HepG2 (cell line): ENCODE results near the gene OAS2. TPM values are rescaled to one million over a fixed set of nuclear protein-coding genes. Genes with fewer than 3 reads are reported as not detected.

Experiments
- CHCHD3 ChIP-seq: sonication (generic); formaldehyde crosslinking; IDR thresholded peaks from 2 replicates; pipeline ENCODE4 v1.8.0; 2022; ENCODE audit warnings: mild to moderate bottlenecking, missing genetic modification reagents, moderate library complexity
- FOXC1 ChIP-seq: sonication (generic); formaldehyde crosslinking; IDR thresholded peaks from 2 replicates; pipeline ENCODE4 v1.8.0; 2022; ENCODE audit warnings: mild to moderate bottlenecking, missing genetic modification reagents, borderline replicate concordance
- FOXK2 ChIP-seq: fragments of 450-650 bp; IDR thresholded peaks from 2 replicates; pipeline ENCODE4 v1.6.1; 2016
- KDM6A ChIP-seq: IDR thresholded peaks from 2 replicates; pipeline ENCODE4 v1.6.1; 2016; ENCODE audit warnings: low read depth
- KMT2A ChIP-seq: sonication (generic); formaldehyde crosslinking; IDR thresholded peaks from 2 replicates; pipeline ENCODE4 v1.4.0; 2020; ENCODE audit warnings: missing genetic modification reagents
- MED13 ChIP-seq: sonication (generic); formaldehyde crosslinking; IDR thresholded peaks from 2 replicates; pipeline ENCODE4 v1.5.0; 2020; ENCODE audit warnings: missing genetic modification reagents
- NR1H2 ChIP-seq: sonication (generic); formaldehyde crosslinking; IDR thresholded peaks from 2 replicates; pipeline ENCODE4 v1.8.1; 2022; ENCODE audit warnings: low read depth, missing genetic modification reagents, borderline replicate concordance
- PLRG1 ChIP-seq: fragments of 450-650 bp; conservative IDR thresholded peaks from 2 replicates; pipeline ENCODE4 v1.6.1; 2016
- SP140L ChIP-seq: sonication (generic); formaldehyde crosslinking; IDR thresholded peaks from 2 replicates; pipeline ENCODE4 v1.4.0; 2020; ENCODE audit warnings: missing genetic modification reagents, borderline replicate concordance
- SP4 ChIP-seq: sonication (generic); formaldehyde crosslinking; IDR thresholded peaks from 2 replicates; pipeline ENCODE4 v1.8.1; 2023; ENCODE audit warnings: mild to moderate bottlenecking, missing genetic modification reagents
- TEAD3 ChIP-seq: optimal IDR thresholded peaks from 2 replicates; pipeline ENCODE3; 2016; ENCODE audit warnings: borderline replicate concordance
- TGIF2 ChIP-seq: IDR thresholded peaks from 2 replicates; pipeline ENCODE4 v1.6.1; 2016; ENCODE audit warnings: control low read depth, missing compliant biosample characterization
- ZBTB3 ChIP-seq: sonication (generic); formaldehyde crosslinking; IDR thresholded peaks from 2 replicates; pipeline ENCODE4 v1.4.0; 2020; ENCODE audit warnings: low read depth, mild to moderate bottlenecking, moderate library complexity, missing genetic modification reagents, borderline replicate concordance
- ZBTB38 ChIP-seq: sonication (generic); formaldehyde crosslinking; IDR thresholded peaks from 2 replicates; pipeline ENCODE4 v1.5.1; 2020; ENCODE audit warnings: mild to moderate bottlenecking, missing genetic modification reagents
- ZNF343 ChIP-seq: sonication (generic); formaldehyde crosslinking; IDR thresholded peaks from 2 replicates; pipeline ENCODE4 v1.4.0; 2020; ENCODE audit warnings: mild to moderate bottlenecking, missing genetic modification reagents
- ZNF562 ChIP-seq: sonication (generic); formaldehyde crosslinking; IDR thresholded peaks from 2 replicates; pipeline ENCODE4 v1.8.0; 2022; ENCODE audit warnings: missing genetic modification reagents, borderline replicate concordance
- ZNF788 ChIP-seq: sonication (generic); formaldehyde crosslinking; IDR thresholded peaks from 2 replicates; pipeline ENCODE4 v1.5.0; 2020; ENCODE audit warnings: mild to moderate bottlenecking, missing genetic modification reagents, borderline replicate concordance
- polyA plus RNA-seq, 8 experiments: library from polyadenylated mRNA; depleted of rRNA in 3 of 8; stranded (reverse) in 7 of 8; unstranded in 1 of 8; fragments of >200 nt; fragmentation: Illumina TruSeq in 4 of 8; extraction: Trizol in 4 of 8; gene quantifications; 2 replicates each; pipeline versions ENCODE4 v1.2.1 to v1.2.3, GENCODE V29; 2011 to 2016; ENCODE audit warnings: low read depth in 4 of 8, missing spikeins in 1 of 8, mixed read lengths in 1 of 8; ENCODE audit not compliant: insufficient read depth in 1 of 8
- total RNA-seq, 5 experiments: library from RNA; depleted of rRNA; stranded (reverse); fragments of >200 nt; fragmentation: Illumina TruSeq; extraction: Trizol; gene quantifications; 2 replicates each; pipeline ENCODE4 v1.2.3, GENCODE V29; 2016; ENCODE audit warnings: low read depth in 1 of 5
- TF ChIP-seq, protein P1 (sequence below): fragments of 450-650 bp; IDR thresholded peaks from 2 replicates; pipeline ENCODE4 v1.6.1; 2017; ENCODE audit warnings: mild to moderate bottlenecking
- TF ChIP-seq, protein P2 (sequence below): sonication (generic); formaldehyde crosslinking; IDR thresholded peaks from 2 replicates; pipeline ENCODE4 v1.4.0; 2020; ENCODE audit warnings: mild to moderate bottlenecking, missing genetic modification reagents
- TF ChIP-seq, protein P3 (sequence below): sonication (generic); formaldehyde crosslinking; IDR thresholded peaks from 2 replicates; pipeline ENCODE4 v1.9.0; 2021; ENCODE audit warnings: missing genetic modification reagents, borderline replicate concordance
- TF ChIP-seq, protein P4 (sequence below): sonication (generic); formaldehyde crosslinking; IDR thresholded peaks from 2 replicates; pipeline ENCODE4 v1.4.0; 2020; ENCODE audit warnings: mild to moderate bottlenecking, missing genetic modification reagents
- TF ChIP-seq, protein P5 (sequence below): sonication (generic); formaldehyde crosslinking; IDR thresholded peaks from 2 replicates; pipeline ENCODE4 v1.4.0; 2020; ENCODE audit warnings: missing genetic modification reagents

The OAS2 gene
- total and polyA plus RNA-seq, 2 of the 13 experiments (the other 11 are each of a cell fraction or from before 2014, with no cell fraction given): 0.05 to 0.24 TPM

DNA sequence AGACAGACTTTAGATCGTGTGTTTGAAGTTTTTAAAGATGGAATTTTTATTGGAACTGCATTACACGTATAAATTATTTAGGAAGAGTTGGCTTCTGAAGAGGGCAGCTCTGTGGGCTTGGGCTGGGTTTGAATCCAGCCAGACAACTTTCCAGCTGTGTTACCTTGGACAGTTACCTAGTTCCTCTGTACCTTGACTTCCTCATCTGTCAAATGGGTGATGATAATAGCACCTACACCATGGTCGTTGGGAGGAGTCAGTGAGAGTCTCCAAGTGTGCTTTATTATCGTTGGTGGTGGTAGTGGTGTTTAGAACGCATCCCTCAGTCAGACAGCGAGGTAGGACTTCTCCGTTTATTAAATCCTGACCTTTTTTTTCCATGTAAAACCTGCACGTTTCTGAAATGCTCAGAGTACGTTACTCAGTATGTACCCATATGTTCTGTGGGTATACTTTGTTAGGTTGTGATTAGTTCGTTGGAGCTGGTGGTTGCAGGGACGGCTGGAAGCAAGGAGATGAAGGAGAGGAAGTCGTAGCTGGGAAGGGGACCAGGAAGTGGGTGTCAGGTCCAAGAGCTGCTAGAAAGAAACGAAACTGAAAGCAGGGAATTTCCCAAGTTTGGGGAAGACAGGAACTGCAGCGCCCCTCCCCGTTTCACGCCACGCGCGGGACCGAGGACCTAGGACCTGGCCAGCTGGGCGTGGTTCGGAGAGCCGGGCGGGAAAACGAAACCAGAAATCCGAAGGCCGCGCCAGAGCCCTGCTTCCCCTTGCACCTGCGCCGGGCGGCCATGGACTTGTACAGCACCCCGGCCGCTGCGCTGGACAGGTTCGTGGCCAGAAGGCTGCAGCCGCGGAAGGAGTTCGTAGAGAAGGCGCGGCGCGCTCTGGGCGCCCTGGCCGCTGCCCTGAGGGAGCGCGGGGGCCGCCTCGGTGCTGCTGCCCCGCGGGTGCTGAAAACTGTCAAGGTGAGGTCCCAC, 40.3 kb upstream of the OAS2 start, which contains the start of gene OAS3 (continued):
- TF ChIP-seq, protein P1, sequence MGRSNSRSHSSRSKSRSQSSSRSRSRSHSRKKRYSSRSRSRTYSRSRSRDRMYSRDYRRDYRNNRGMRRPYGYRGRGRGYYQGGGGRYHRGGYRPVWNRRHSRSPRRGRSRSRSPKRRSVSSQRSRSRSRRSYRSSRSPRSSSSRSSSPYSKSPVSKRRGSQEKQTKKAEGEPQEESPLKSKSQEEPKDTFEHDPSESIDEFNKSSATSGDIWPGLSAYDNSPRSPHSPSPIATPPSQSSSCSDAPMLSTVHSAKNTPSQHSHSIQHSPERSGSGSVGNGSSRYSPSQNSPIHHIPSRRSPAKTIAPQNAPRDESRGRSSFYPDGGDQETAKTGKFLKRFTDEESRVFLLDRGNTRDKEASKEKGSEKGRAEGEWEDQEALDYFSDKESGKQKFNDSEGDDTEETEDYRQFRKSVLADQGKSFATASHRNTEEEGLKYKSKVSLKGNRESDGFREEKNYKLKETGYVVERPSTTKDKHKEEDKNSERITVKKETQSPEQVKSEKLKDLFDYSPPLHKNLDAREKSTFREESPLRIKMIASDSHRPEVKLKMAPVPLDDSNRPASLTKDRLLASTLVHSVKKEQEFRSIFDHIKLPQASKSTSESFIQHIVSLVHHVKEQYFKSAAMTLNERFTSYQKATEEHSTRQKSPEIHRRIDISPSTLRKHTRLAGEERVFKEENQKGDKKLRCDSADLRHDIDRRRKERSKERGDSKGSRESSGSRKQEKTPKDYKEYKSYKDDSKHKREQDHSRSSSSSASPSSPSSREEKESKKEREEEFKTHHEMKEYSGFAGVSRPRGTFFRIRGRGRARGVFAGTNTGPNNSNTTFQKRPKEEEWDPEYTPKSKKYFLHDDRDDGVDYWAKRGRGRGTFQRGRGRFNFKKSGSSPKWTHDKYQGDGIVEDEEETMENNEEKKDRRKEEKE: no peak
- no peak for TF ChIP-seq SP140L (CRISPR knock-in tag)
- no peak for TF ChIP-seq NR1H2 (CRISPR knock-in tag)
- no peak for TF ChIP-seq ZNF562 (CRISPR knock-in tag)
- TF ChIP-seq KDM6A (CRISPR knock-in tag): no peak
- TF ChIP-seq ZNF788 (CRISPR knock-in tag): peak; percentile 59; the same call in 1 of the 2 replicates
- TF ChIP-seq PLRG1: no peak
- TF ChIP-seq, protein P2, sequence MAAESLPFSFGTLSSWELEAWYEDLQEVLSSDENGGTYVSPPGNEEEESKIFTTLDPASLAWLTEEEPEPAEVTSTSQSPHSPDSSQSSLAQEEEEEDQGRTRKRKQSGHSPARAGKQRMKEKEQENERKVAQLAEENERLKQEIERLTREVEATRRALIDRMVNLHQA (CRISPR knock-in tag): no peak
- peak; percentile 96 for TF ChIP-seq KMT2A (CRISPR knock-in tag)
- TF ChIP-seq, protein P3, sequence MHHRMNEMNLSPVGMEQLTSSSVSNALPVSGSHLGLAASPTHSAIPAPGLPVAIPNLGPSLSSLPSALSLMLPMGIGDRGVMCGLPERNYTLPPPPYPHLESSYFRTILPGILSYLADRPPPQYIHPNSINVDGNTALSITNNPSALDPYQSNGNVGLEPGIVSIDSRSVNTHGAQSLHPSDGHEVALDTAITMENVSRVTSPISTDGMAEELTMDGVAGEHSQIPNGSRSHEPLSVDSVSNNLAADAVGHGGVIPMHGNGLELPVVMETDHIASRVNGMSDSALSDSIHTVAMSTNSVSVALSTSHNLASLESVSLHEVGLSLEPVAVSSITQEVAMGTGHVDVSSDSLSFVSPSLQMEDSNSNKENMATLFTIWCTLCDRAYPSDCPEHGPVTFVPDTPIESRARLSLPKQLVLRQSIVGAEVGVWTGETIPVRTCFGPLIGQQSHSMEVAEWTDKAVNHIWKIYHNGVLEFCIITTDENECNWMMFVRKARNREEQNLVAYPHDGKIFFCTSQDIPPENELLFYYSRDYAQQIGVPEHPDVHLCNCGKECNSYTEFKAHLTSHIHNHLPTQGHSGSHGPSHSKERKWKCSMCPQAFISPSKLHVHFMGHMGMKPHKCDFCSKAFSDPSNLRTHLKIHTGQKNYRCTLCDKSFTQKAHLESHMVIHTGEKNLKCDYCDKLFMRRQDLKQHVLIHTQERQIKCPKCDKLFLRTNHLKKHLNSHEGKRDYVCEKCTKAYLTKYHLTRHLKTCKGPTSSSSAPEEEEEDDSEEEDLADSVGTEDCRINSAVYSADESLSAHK (CRISPR knock-in tag): no peak
- 0 out of 2 replicates have a peak, but pooled peaks have one; percentile 27 for TF ChIP-seq ZBTB3 (CRISPR knock-in tag)
- TF ChIP-seq, protein P4, sequence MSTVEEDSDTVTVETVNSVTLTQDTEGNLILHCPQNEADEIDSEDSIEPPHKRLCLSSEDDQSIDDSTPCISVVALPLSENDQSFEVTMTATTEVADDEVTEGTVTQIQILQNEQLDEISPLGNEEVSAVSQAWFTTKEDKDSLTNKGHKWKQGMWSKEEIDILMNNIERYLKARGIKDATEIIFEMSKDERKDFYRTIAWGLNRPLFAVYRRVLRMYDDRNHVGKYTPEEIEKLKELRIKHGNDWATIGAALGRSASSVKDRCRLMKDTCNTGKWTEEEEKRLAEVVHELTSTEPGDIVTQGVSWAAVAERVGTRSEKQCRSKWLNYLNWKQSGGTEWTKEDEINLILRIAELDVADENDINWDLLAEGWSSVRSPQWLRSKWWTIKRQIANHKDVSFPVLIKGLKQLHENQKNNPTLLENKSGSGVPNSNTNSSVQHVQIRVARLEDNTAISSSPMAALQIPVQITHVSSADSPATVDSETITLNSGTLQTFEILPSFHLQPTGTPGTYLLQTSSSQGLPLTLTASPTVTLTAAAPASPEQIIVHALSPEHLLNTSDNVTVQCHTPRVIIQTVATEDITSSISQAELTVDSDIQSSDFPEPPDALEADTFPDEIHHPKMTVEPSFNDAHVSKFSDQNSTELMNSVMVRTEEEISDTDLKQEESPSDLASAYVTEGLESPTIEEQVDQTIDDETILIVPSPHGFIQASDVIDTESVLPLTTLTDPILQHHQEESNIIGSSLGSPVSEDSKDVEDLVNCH (CRISPR knock-in tag): no peak
- no peak for TF ChIP-seq ZNF343 (CRISPR knock-in tag)
- no peak for TF ChIP-seq CHCHD3 (CRISPR knock-in tag)
- peak; percentile 43; the same call in 1 of the 2 replicates for TF ChIP-seq TGIF2 (CRISPR knock-in tag)
- peak; percentile 11 for TF ChIP-seq TEAD3 (CRISPR knock-in tag)
- TF ChIP-seq, protein P5, sequence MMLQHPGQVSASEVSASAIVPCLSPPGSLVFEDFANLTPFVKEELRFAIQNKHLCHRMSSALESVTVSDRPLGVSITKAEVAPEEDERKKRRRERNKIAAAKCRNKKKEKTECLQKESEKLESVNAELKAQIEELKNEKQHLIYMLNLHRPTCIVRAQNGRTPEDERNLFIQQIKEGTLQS (CRISPR knock-in tag): no peak
- TF ChIP-seq MED13 (CRISPR knock-in tag): no peak
- TF ChIP-seq FOXC1 (CRISPR knock-in tag): no peak; the same call in 1 of the 2 replicates
- 0 out of 2 replicates have a peak, but pooled peaks have one; percentile 10 for TF ChIP-seq FOXK2
- TF ChIP-seq SP4 (CRISPR knock-in tag): 0 out of 2 replicates have a peak, but pooled peaks have one; percentile 31
- no peak for TF ChIP-seq ZBTB38 (CRISPR knock-in tag)
